ENCODE results near the gene SP1. TPM values are rescaled to one million over a fixed set of nuclear protein-coding genes. Genes with fewer than 3 reads are reported as not detected.

SP1 gene
- total RNA-seq, 2 donors from 2014 or later, result 83.6 to 96.8 TPM

DNA sequence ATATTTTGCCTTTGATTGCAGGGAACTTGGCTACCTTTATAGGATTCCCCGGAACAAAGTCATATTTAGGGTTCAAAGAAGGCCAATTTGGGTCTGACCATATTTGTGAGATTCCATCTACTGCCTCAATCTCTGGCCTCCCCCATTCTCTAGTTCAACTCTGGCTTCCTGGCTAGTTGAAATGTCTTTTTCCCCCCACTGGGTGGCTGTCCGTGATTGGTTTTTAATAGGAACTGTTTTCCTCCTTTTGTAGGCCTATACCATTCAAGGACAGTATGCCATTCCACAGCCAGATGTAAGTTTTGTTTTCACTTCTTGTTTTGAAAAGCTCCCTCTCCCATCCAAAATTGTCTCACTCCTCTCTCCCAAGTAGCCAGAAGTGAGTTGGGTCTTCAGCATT lies 85.7 kb downstream of the SP1 start:
- no peak for DNase-seq
- Histone ChIP-seq H3K4me1 (peaks cover 4% of the 10 kb centered on the region), H3K9me3 (no peaks in the 10 kb centered on the region), H3K27ac (no peak overlapping the region), H3K4me3 (no peak overlapping the region), H3K27me3 (no peaks in the 10 kb centered on the region), H3K9ac (ENCODE audit: low read depth in 2 of 2, low read length in 2 of 2) (no peak overlapping the region), H3K36me3 (peaks cover 73% of the 10 kb centered on the region)
- TF ChIP-seq CTCF (IDR thresholded peaks at IDR 0.05), result no peak
- intact Hi-C loops (cut with DNase I), result no loop called here

Other genes with a start within 250 kb of the SP1 start
- 10 to 100 TPM; 27.5 to 32.3 TPM for gene ZNF740, start 199.5 kb upstream of the SP1 start, total RNA-seq
- gene CSAD, start 199.3 kb upstream of the SP1 start, total RNA-seq, result 10 to 100 TPM in 1 of 2 donors, 1 to 10 TPM in 1; 9.1 to 20.4 TPM
- 1 to 10 TPM; 5.3 to 8.8 TPM for gene ITGB7, start 172.9 kb upstream of the SP1 start, total RNA-seq
- 10 to 100 TPM; 11.4 to 21.5 TPM for gene RARG, start 148.0 kb upstream of the SP1 start, total RNA-seq
- 10 to 100 TPM in 1 of 2 donors, 1 to 10 TPM in 1; 9.6 to 34.6 TPM for gene ESPL1, start 111.9 kb upstream of the SP1 start, total RNA-seq
- gene PFDN5, start 84.6 kb upstream of the SP1 start, total RNA-seq, result 100 to 1,000 TPM; 247 to 305 TPM
- gene MYG1, start 80.5 kb upstream of the SP1 start, total RNA-seq, result 10 to 100 TPM; 37.4 to 60.6 TPM
- gene AAAS, start 58.6 kb upstream of the SP1 start, total RNA-seq, result 10 to 100 TPM; 36.4 to 61.4 TPM
- gene SP7, start 43.8 kb upstream of the SP1 start, total RNA-seq, result not detected
- gene AMHR2, start 43.7 kb downstream of the SP1 start, total RNA-seq, result under 1 TPM in 1 of 2 donors, not detected in 1; 0.17 TPM
- gene PRR13, start 61.6 kb downstream of the SP1 start, total RNA-seq, result 100 to 1,000 TPM; 331 to 504 TPM
- 100 to 1,000 TPM; 579 to 596 TPM for gene PCBP2, start 71.9 kb downstream of the SP1 start, total RNA-seq
- gene MAP3K12, start 119.3 kb downstream of the SP1 start, total RNA-seq, result 1 to 10 TPM; 3.2 to 3.8 TPM
- gene TARBP2, start 121.1 kb downstream of the SP1 start, total RNA-seq, result 10 to 100 TPM; 20.7 to 36.9 TPM
- gene NPFF, start 127.3 kb downstream of the SP1 start, total RNA-seq, result not detected
- 10 to 100 TPM; 31.1 to 38.5 TPM for gene ATF7, start 246.2 kb downstream of the SP1 start, total RNA-seq